Thoracic aorta (tissue), 2 donors: ENCODE results near the gene GPX4. TPM values are rescaled to one million over a fixed set of nuclear protein-coding genes. Genes with fewer than 3 reads are reported as not detected.

Source experiments
- ATAC-seq: fragments of 150-250 bp; one replicate; pipeline ENCODE4 v1.8.0; 2017; ENCODE audit warnings: low read depth; ENCODE audit not compliant: insufficient number of reproducible peaks, low FRiP score
- DNase-seq: peaks from one replicate; pipeline ENCODE4 v3.0.0-alpha.2; 2020; ENCODE audit warnings: low spot score
- H3K27ac ChIP-seq, 2 donors: fragments of 200-600 bp; sonication (generic); 1 replicate in 1 of 2; 2 replicates in 1 of 2; pipeline ENCODE4 v1.5.1; 2016; ENCODE audit warnings: mild to moderate bottlenecking in 2 of 2, moderate library complexity in 2 of 2
- H3K27me3 ChIP-seq: fragments of 200-600 bp; sonication (generic); replicated peaks from 2 replicates; pipeline ENCODE4 v1.6.0; 2016; ENCODE audit warnings: mild to moderate bottlenecking; ENCODE audit not compliant: insufficient read depth
- H3K36me3 ChIP-seq: fragments of 200-600 bp; sonication (generic); one replicate; pipeline ENCODE4 v1.5.1; 2016
- H3K4me1 ChIP-seq, 2 donors: fragments of 200-600 bp; sonication (generic); 1 replicate in 1 of 2; 2 replicates in 1 of 2; pipeline versions ENCODE4 v1.5.1 to v1.6.0; 2016; ENCODE audit warnings: low read depth in 2 of 2, mild to moderate bottlenecking in 1 of 2; ENCODE audit not compliant: control insufficient read depth in 1 of 2
- H3K4me3 ChIP-seq: fragments of 200-600 bp; sonication (generic); 2 replicates; pipeline ENCODE4 v1.5.1; 2016; ENCODE audit warnings: mild to moderate bottlenecking
- H3K9me3 ChIP-seq: fragments of 200-600 bp; sonication (generic); 2 replicates; pipeline ENCODE4 v1.5.1; 2016
- CTCF ChIP-seq: fragments of 200-600 bp; sonication (generic); IDR thresholded peaks from one replicate; pipeline ENCODE4 v1.5.1; 2019; ENCODE audit warnings: antibody characterized with exemption
- total RNA-seq, 2 donors: library from RNA; depleted of rRNA; stranded (reverse); fragments of >200 nt; gene quantifications; one replicate each; pipeline versions ENCODE4 v1.1.0 to v1.2.3, GENCODE V29; 2016

GPX4 gene
- total RNA-seq, 2 donors from 2014 or later = 259 to 441 TPM

DNA sequence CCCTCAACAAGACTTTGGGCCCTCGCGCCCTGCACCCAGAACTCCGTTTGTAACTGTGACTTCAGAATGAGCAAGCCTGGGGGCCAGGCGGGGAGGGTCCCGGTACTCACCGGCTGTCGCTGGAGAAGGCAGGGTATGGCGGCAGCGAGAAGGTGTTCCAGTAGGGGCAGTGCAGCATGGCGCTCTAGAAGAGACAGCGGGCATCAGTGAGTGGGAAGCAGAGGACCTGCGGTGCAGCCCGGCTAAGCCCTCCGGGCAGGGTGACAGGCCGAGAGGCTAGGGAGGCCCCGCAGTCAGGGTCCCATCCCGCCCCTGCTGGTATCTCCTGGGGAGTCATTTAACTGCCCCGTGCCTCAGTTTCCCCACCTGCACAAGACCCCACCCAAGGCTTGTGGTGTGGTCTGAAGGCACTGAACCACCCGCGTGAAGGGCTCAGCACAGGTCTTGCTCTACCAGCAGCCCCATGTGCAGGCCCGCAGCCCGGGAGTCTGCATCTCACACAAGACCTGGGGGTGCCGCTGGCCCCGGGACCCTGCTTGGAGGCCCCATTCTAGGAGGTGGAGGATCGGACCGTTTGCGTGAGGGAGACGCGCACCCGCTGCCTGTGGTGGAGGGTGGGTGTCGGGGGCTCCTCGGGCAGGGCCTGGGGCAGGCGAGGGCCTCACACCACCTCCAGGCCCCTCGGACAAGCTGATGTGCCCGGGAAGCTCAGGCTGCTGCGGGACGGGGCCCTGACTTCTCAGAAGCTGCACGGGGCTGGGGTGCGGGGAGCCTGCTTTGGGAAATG lies 45.7 kb downstream of the GPX4 start:
- H3K36me3 ChIP-seq = peaks cover 27% of the 10 kb centered on the region
- TF ChIP-seq CTCF = no peak

DNA sequence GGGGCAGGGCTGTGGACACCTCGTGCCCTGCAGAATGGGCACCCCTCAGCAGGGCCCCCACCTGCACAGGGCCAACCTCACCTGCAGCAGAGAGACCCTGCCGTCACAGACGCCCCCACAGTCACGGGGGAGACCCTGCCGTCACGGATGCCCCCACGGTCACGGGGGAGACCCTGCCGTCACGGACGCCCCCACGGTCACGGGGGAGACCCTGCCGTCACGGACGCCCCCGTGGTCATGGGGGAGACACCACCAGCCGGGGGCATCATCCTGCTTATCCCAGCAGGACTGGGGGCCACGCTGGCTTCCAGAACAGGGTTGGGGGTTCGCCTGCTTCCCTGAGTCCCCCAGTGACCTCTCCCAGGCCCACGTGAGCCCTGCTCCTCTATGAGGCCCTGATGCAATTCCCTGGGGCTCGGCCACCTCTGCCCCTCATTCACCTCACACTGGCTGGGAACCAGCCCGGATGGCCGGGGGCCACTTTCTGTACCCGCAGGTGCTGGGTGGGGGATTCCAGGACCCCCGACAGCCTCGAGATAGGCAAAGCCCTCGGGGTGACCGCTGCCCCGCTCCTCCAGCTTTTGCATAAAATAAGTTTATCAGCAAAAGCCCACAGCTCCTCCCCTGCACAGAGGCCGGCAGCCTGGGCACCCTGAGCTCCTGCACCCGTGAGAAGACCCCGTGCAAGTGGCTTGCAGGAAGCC lies 46.7 kb downstream of the GPX4 start:
- no peak for TF ChIP-seq CTCF
- peaks cover 29 to 53% of the 10 kb centered on the region in 2 donors for H3K4me1 ChIP-seq
- H3K36me3 ChIP-seq = peaks cover 27% of the 10 kb centered on the region
- peak overlapping the region in 1 of 2 donors; percentile 76 for H3K27ac ChIP-seq
- ATAC-seq (no peak), DNase-seq (no peak)
- no peak overlapping the region for H3K4me3 ChIP-seq
- H3K27me3 ChIP-seq = no peaks in the 10 kb centered on the region
- H3K9me3 ChIP-seq = no peaks in the 10 kb centered on the region

More for the DNA sequence above, 45.7 kb downstream of the GPX4 start:
- H3K4me3 ChIP-seq = no peak overlapping the region
- H3K27ac ChIP-seq = no peak overlapping the region
- no peaks in the 10 kb centered on the region for H3K27me3 ChIP-seq
- no peak for DNase-seq
- ATAC-seq = no peak
- no peaks in the 10 kb centered on the region for H3K9me3 ChIP-seq
- H3K4me1 ChIP-seq = peaks cover 22 to 42% of the 10 kb centered on the region in 2 donors

DNA sequence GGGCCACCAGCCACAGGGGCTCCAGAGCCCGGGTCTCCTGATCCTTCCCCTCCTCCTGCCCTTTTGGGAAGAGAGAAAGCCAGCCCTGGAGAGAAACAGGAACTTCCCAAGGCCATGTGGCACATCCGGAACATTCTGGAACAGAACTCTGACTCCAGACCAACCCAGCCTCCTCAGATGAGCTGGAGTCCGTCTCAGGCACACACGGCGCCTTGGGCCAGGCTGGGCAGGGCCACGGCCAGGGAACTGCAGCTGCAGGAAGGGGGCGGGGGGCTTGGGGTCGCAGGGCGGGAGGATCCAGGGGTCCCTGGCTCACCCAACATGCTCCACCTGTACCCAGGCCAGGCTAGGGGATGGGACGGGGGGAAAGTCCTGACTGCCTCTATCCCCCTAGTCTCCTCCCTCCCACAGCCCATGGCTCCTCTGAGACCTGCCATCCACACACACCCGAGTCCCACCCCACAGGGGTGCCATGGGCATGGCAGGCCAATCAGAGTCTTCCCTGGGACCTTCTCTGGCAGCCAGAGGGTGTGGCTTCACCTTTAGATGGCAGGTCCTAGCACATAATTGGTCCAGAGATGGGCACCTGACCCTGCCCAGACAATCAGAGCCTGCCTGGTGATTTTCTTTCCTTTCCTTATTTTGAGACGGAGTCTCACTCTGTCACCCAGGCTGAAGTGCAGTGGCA lies 47.4 kb downstream of the GPX4 start:
- Histone ChIP-seq H3K36me3 (peaks cover 23% of the 10 kb centered on the region), H3K4me1 (peaks cover 36 to 60% of the 10 kb centered on the region in 2 donors)
- no peak for ATAC-seq

GRCh38 chr19:1151917-1152587 lies 48.3 kb downstream of the GPX4 start:
- Histone ChIP-seq H3K27me3 (no peaks in the 10 kb centered on the region), H3K4me3 (peak overlapping the region; percentile 51), H3K9me3 (no peaks in the 10 kb centered on the region), H3K4me1 (peaks cover 40 to 66% of the 10 kb centered on the region in 2 donors), H3K27ac (peak overlapping the region; percentile 58 to 76), H3K36me3 (peaks cover 18% of the 10 kb centered on the region)
- TF ChIP-seq CTCF = no peak
- DNase-seq (no peak), ATAC-seq (no peak)

More for the DNA sequence above, 47.4 kb downstream of the GPX4 start:
- Histone ChIP-seq H3K27ac (peak overlapping the region; percentile 58 to 76), H3K27me3 (no peaks in the 10 kb centered on the region), H3K4me3 (no peak overlapping the region), H3K9me3 (no peaks in the 10 kb centered on the region)
- TF ChIP-seq CTCF = no peak
- no peak for DNase-seq
